ENCODE data around the gene UFD1.

The UFD1 gene

GRCh38 chr22:19494676-19495173 lies 15.7 kb upstream of the UFD1 start:
- no peak for DNase-seq

- no peak for DNase-seq
Measured at GRCh38 chr22:19494001-19494560, 15.1 kb upstream of the UFD1 start.

- DNase-seq = no peak
Measured at GRCh38 chr22:19492504-19493174, 13.6 kb upstream of the UFD1 start.

- DNase-seq = no peak
Measured at GRCh38 chr22:19490628-19491230, 11.7 kb upstream of the UFD1 start.

GRCh38 chr22:19488884-19489843 lies 10.2 kb upstream of the UFD1 start:
- DNase-seq = no peak

- no peak for DNase-seq
Measured at GRCh38 chr22:19488285-19488684, 9.3 kb upstream of the UFD1 start.

GRCh38 chr22:19483481-19484244 lies 4.7 kb upstream of the UFD1 start:
- no peak for DNase-seq

- no peak for DNase-seq
Measured at GRCh38 chr22:19482297-19482696, 3.3 kb upstream of the UFD1 start.

- DNase-seq = no peak
Measured at GRCh38 chr22:19480789-19481188, 1.8 kb upstream of the UFD1 start.

- DNase-seq = no peak
Measured at GRCh38 chr22:19480173-19480568, 1.2 kb upstream of the UFD1 start.

GRCh38 chr22:19479355-19480172 lies 571 bp upstream of the UFD1 start, which contains the start of gene CDC45:
Gene CDC45, plus strand, starts transcription at chr22:19479920. Its CDS starts 49 bp downstream, at chr22:19479969.
- DNase-seq = peak; percentile 96

GRCh38 chr22:19478045-19478900 lies 720 bp downstream of the UFD1 start:
- DNase-seq = peak; percentile 22

GRCh38 chr22:19477321-19478044 lies 1.5 kb downstream of the UFD1 start:
- DNase-seq = no peak

- no peak for DNase-seq
Measured at GRCh38 chr22:19476023-19476422, 3.0 kb downstream of the UFD1 start.

GRCh38 chr22:19473578-19473977 lies 5.4 kb downstream of the UFD1 start:
- DNase-seq = no peak

- DNase-seq = no peak
Measured at GRCh38 chr22:19472233-19472632, 6.8 kb downstream of the UFD1 start.

GRCh38 chr22:19471572-19471971 lies 7.4 kb downstream of the UFD1 start:
- no peak for DNase-seq

GRCh38 chr22:19470010-19470409 lies 9.0 kb downstream of the UFD1 start:
- DNase-seq = no peak

GRCh38 chr22:19469421-19469820 lies 9.6 kb downstream of the UFD1 start:
- DNase-seq = no peak

GRCh38 chr22:19467912-19468311 lies 11.1 kb downstream of the UFD1 start:
- DNase-seq = no peak

All from stimulated activated CD4-positive, alpha-beta T cell treated with anti-CD3 and anti-CD28 coated beads, Interleukin-15, amount 100 ng/mL, for 24 hours (primary cell).